CD4-positive, alpha-beta T cell (primary cell): ENCODE measurements around the gene STARD7. TPM values are rescaled to one million over a fixed set of nuclear protein-coding genes. Genes with fewer than 3 reads are reported as not detected.

Experiments used
- ATAC-seq: fragments of 200-7000 bp; cut with Tn5 transposase; one replicate; pipeline ENCODE4 v1.10.0; 2022; ENCODE audit warnings: mild to moderate bottlenecking; ENCODE audit not compliant: poor library complexity
- CTCF ChIA-PET: fragments of 350-600 bp; sonication (Branson Sonifier 250); formaldehyde crosslinking; loops from one replicate; lab custom pipeline; 2021; ENCODE audit warnings: antibody characterized with exemption, inconsistent platforms; lab: Charles Lee
- POLR2A ChIA-PET: fragments of 350-600 bp; sonication (Branson Sonifier 250); formaldehyde crosslinking; loops from one replicate; lab custom pipeline; 2021; ENCODE audit warnings: antibody characterized with exemption, inconsistent platforms; lab: Charles Lee
- DNase-seq, 14 experiments: peaks; one replicate each; pipeline ENCODE4 v3.0.0-alpha.2; 2013 to 2020; ENCODE audit warnings: mixed read lengths in 2 of 14
- H3K27ac ChIP-seq, 2 donors: one replicate each; pipeline versions ENCODE4 v1.5.1 to v1.7.0; 2013; ENCODE audit warnings: low read length in 2 of 2, low read depth in 1 of 2, mild to moderate bottlenecking in 1 of 2
- H3K27me3 ChIP-seq, 2 experiments: 1 replicate in 1 of 2; 2 replicates in 1 of 2; pipeline versions ENCODE4 v1.6.1 to v1.7.0; 2013; ENCODE audit warnings: low read length in 2 of 2, control low read depth in 1 of 2, mild to moderate bottlenecking in 1 of 2, moderate library complexity in 1 of 2; ENCODE audit not compliant: insufficient read depth in 2 of 2, control insufficient read depth in 1 of 2
- H3K36me3 ChIP-seq: one replicate; pipeline ENCODE4 v1.6.1; 2013; ENCODE audit warnings: low read length, control low read depth; ENCODE audit not compliant: insufficient read depth
- H3K4me1 ChIP-seq: one replicate; pipeline ENCODE4 v1.6.1; 2013; ENCODE audit warnings: low read length, control low read depth; ENCODE audit not compliant: insufficient read depth
- H3K4me3 ChIP-seq: one replicate; pipeline ENCODE4 v1.5.1; 2013; ENCODE audit warnings: mild to moderate bottlenecking, low read length, moderate library complexity
- H3K9me3 ChIP-seq, 2 experiments: 1 replicate in 1 of 2; 2 replicates in 1 of 2; pipeline versions ENCODE4 v1.6.1 to v1.7.0; 2013; ENCODE audit warnings: low read length in 2 of 2, mild to moderate bottlenecking in 2 of 2, control low read depth in 1 of 2, moderate library complexity in 1 of 2; ENCODE audit not compliant: control insufficient read depth in 1 of 2, insufficient read depth in 1 of 2
- H3K27ac Mint-ChIP-seq: one replicate; pipeline ENCODE4 v1.8.0; 2020; ENCODE audit warnings: mixed read lengths
- H3K27me3 Mint-ChIP-seq: one replicate; pipeline ENCODE4 v1.8.0; 2021; ENCODE audit warnings: mixed read lengths
- H3K36me3 Mint-ChIP-seq: one replicate; pipeline ENCODE4 v1.8.0; 2021; ENCODE audit warnings: low read depth, mixed read lengths
- H3K4me1 Mint-ChIP-seq: one replicate; pipeline ENCODE4 v1.8.0; 2021; ENCODE audit warnings: low read depth, mixed read lengths
- H3K4me3 Mint-ChIP-seq: one replicate; pipeline ENCODE4 v1.8.0; 2020; ENCODE audit warnings: mild to moderate bottlenecking, mixed read lengths
- H3K9me3 Mint-ChIP-seq: one replicate; pipeline ENCODE4 v1.8.0; 2020; ENCODE audit warnings: mixed read lengths
- intact Hi-C, 2 experiments: fragments of 100-400 bp; cut with DNase I in 1 of 2; cut with micrococcal nuclease in 1 of 2; formaldehyde crosslinking; loops; one replicate each; pipeline versions ENCODE4 v1.15.1 to v1.9.0; 2023 to 2025; cut with DNase I, micrococcal nuclease
- total RNA-seq, 174 experiments: library from RNA in 2 of 174; stranded (reverse) in 2 of 174; gene quantifications; one replicate each; pipeline ENCODE4 v1.2.3 and lab custom pipeline; 2021 to 2026
- TF ChIP-seq, protein P1 (sequence below): fragments of 200-600 bp; IDR thresholded peaks from one replicate; pipeline ENCODE4 v1.8.0; 2022; ENCODE audit warnings: antibody characterized with exemption, mild to moderate bottlenecking

The STARD7 gene
- total RNA-seq, 2 experiments from 2014 or later = 57.4 to 58.6 TPM

DNA sequence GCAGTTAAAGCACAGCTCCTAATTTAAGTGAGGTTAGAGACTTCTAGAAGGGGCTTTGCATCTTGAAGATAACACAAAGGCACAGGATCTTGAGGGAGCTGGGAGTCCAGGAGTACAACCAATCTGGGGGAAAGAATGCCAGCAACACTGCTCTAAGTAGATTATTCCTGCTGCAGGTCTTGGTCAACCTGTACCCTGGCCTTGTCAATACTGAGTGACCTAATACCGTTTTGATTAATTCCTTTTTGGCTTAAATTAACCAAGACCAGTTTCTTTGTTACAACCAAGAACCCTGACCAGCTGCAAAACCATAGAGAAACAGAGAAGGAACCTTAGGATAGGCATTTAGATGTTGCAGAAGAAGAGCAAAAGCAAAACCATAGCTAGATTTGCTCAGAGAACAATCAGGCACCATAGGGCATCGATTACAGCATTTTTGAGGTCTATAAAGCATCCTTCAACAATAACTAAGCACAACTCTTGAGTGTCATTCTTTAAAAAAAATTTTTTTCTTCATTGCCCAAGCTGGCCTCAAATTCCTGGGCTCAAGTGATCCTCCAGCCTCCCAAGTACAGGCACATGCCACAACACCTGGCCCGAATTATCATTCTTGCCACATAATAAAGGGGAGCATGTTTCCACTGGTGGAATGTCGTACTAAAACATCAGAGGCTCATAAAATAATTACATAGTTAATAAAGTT lies 6.3 kb downstream of the STARD7 start:
- Histone ChIP-seq H3K9me3 (no peaks in the 10 kb centered on the region), H3K27me3 (no peaks in the 10 kb centered on the region), H3K4me1 (peaks cover 47% of the 10 kb centered on the region), H3K27ac (no peak overlapping the region), H3K4me3 (no peak overlapping the region), H3K36me3 (no peaks in the 10 kb centered on the region)
- Mint-ChIP-seq H3K36me3 (peaks cover 40% of the 10 kb centered on the region), H3K4me1 (peaks cover 94% of the 10 kb centered on the region), H3K27ac (peak overlapping the region; percentile 14), H3K4me3 (peak overlapping the region; percentile 51), H3K27me3 (no peaks in the 10 kb centered on the region), H3K9me3 (no peaks in the 10 kb centered on the region)
- ATAC-seq (no peak), DNase-seq (no peak)
- intact Hi-C loops = loop anchor here in 1 of 2 experiments (10.0 kb wide), 1 partner anchor 122 kb away; the partner anchor contains the start of gene ITPRIPL1
- ChIA-PET CTCF (interaction anchor here (0.9 to 1.2 kb wide), 2 partner anchors 8 to 28 kb away, joined by 3 to 4 read pairs; no protein-coding TSS in a partner anchor), POLR2A (interaction anchor here (0.6 to 1.5 kb wide), 4 partner anchors 38 to 1148 kb away, joined by 3 to 7 read pairs (median 3); partner anchors contain the start of genes DUSP2 and SNRNP200)
- TF ChIP-seq, protein P1, sequence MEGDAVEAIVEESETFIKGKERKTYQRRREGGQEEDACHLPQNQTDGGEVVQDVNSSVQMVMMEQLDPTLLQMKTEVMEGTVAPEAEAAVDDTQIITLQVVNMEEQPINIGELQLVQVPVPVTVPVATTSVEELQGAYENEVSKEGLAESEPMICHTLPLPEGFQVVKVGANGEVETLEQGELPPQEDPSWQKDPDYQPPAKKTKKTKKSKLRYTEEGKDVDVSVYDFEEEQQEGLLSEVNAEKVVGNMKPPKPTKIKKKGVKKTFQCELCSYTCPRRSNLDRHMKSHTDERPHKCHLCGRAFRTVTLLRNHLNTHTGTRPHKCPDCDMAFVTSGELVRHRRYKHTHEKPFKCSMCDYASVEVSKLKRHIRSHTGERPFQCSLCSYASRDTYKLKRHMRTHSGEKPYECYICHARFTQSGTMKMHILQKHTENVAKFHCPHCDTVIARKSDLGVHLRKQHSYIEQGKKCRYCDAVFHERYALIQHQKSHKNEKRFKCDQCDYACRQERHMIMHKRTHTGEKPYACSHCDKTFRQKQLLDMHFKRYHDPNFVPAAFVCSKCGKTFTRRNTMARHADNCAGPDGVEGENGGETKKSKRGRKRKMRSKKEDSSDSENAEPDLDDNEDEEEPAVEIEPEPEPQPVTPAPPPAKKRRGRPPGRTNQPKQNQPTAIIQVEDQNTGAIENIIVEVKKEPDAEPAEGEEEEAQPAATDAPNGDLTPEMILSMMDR = no peak

GRCh38 chr2:96201338-96201737 lies 7.3 kb downstream of the STARD7 start:
- no peak for DNase-seq
- H3K27me3 ChIP-seq = no peaks in the 10 kb centered on the region
- CTCF ChIA-PET = interaction anchor here (1.2 kb wide), 1 partner anchor 27 kb away, joined by 4 read pairs; no protein-coding TSS in a partner anchor
- Mint-ChIP-seq H3K9me3 (no peaks in the 10 kb centered on the region), H3K27ac (no peak overlapping the region), H3K27me3 (no peaks in the 10 kb centered on the region), H3K4me3 (no peak overlapping the region), H3K36me3 (peaks cover 38% of the 10 kb centered on the region), H3K4me1 (peaks cover 88% of the 10 kb centered on the region)
- no peaks in the 10 kb centered on the region for H3K9me3 ChIP-seq
- intact Hi-C loops = loop anchor here in 1 of 2 experiments (10.0 kb wide), 1 partner anchor 123 kb away; the partner anchor contains the start of gene ITPRIPL1
- peaks cover 39% of the 10 kb centered on the region for H3K4me1 ChIP-seq
- H3K27ac ChIP-seq = no peak overlapping the region
- TF ChIP-seq, protein P1 = no peak
- no peak overlapping the region for H3K4me3 ChIP-seq
- no peak for ATAC-seq
- no peaks in the 10 kb centered on the region for H3K36me3 ChIP-seq
- POLR2A ChIA-PET = interaction anchor here (0.6 to 1.3 kb wide), 4 partner anchors 27 to 1147 kb away, joined by 3 to 5 read pairs (median 3); partner anchors contain the start of gene DUSP2

- Histone ChIP-seq H3K4me3 (no peak overlapping the region), H3K27ac (no peak overlapping the region), H3K4me1 (peaks cover 24% of the 10 kb centered on the region), H3K36me3 (peaks cover 15% of the 10 kb centered on the region), H3K9me3 (no peaks in the 10 kb centered on the region), H3K27me3 (no peaks in the 10 kb centered on the region)
- POLR2A ChIA-PET = no interaction called here
- Mint-ChIP-seq H3K27ac (peak overlapping the region; percentile 69), H3K4me1 (peaks cover 77% of the 10 kb centered on the region), H3K36me3 (peaks cover 42% of the 10 kb centered on the region), H3K4me3 (no peak overlapping the region), H3K27me3 (no peaks in the 10 kb centered on the region), H3K9me3 (no peaks in the 10 kb centered on the region)
- intact Hi-C loops = no loop called here
- CTCF ChIA-PET = interaction anchor here (1.1 to 1.2 kb wide), 2 partner anchors 24 to 60 kb away, joined by 3 to 5 read pairs; no protein-coding TSS in a partner anchor
- TF ChIP-seq, protein P1 = no peak
- DNase-seq = no peak
- ATAC-seq = no peak
Measured at GRCh38 chr2:96198921-96199320, 9.7 kb downstream of the STARD7 start.
